Activated gamma-delta T cell treated with anti-CD3 and anti-CD28 coated beads, Interleukin-2, amount 50 U/mL, for 16 hours (primary cell): ENCODE data around the gene MYRF.
A peak's percentile ranks its signal among the peaks of the same experiment; 100 is the strongest.

Source experiments
- DNase-seq: peaks from one replicate; pipeline ENCODE4 v3.0.0-alpha.2; 2020; ENCODE audit warnings: low read depth

MYRF gene

DNA sequence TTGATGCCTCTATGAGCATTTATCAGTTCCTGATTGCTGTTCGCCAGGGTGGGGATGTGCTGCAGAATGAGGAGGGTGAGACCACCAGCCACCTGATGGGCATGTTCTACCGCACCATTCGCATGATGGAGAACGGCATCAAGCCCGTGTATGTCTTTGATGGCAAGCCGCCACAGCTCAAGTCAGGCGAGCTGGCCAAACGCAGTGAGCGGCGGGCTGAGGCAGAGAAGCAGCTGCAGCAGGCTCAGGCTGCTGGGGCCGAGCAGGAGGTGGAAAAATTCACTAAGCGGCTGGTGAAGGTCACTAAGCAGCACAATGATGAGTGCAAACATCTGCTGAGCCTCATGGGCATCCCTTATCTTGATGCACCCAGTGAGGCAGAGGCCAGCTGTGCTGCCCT lies 43.0 kb downstream of the MYRF start:
- DNase-seq, result no peak

DNA sequence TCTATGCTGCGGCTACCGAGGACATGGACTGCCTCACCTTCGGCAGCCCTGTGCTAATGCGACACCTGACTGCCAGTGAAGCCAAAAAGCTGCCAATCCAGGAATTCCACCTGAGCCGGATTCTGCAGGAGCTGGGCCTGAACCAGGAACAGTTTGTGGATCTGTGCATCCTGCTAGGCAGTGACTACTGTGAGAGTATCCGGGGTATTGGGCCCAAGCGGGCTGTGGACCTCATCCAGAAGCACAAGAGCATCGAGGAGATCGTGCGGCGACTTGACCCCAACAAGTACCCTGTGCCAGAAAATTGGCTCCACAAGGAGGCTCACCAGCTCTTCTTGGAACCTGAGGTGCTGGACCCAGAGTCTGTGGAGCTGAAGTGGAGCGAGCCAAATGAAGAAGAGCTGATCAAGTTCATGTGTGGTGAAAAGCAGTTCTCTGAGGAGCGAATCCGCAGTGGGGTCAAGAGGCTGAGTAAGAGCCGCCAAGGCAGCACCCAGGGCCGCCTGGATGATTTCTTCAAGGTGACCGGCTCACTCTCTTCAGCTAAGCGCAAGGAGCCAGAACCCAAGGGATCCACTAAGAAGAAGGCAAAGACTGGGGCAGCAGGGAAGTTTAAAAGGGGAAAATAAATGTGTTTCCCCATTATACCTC lies 43.6 kb downstream of the MYRF start:
- DNase-seq, result no peak

GRCh38 chr11:61797263-61797944 lies 45.0 kb downstream of the MYRF start:
- peak; percentile 59 for DNase-seq

DNA sequence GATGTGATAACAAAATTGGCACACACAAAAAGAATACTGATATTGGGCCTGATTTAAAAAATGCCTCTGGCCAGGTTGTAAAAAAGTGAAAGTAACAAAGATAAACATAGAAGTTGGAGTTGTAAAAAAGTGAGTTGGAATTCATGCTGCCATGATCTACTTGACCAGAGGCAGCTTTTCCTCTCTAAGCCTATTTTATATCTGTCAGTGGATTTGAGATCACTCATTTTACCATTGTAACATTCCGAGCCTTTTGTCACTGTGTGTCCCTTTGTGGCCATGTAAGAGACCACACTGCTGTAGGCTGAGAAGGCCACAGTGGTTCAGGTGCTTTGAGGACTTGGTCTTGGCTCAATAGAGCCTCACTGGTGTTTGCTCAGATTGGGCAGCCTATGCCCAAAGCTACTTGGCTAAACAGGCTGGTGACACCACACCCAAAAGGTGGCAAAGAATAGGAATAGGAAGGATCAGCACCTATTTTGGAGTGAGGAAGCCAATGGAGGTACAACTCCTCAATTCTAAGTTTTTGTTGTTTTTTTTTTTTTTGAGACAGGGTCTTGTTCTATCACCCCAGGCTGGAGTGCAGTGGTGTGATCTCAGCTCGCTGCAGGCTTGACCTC lies 47.3 kb downstream of the MYRF start:
- no peak for DNase-seq

DNA sequence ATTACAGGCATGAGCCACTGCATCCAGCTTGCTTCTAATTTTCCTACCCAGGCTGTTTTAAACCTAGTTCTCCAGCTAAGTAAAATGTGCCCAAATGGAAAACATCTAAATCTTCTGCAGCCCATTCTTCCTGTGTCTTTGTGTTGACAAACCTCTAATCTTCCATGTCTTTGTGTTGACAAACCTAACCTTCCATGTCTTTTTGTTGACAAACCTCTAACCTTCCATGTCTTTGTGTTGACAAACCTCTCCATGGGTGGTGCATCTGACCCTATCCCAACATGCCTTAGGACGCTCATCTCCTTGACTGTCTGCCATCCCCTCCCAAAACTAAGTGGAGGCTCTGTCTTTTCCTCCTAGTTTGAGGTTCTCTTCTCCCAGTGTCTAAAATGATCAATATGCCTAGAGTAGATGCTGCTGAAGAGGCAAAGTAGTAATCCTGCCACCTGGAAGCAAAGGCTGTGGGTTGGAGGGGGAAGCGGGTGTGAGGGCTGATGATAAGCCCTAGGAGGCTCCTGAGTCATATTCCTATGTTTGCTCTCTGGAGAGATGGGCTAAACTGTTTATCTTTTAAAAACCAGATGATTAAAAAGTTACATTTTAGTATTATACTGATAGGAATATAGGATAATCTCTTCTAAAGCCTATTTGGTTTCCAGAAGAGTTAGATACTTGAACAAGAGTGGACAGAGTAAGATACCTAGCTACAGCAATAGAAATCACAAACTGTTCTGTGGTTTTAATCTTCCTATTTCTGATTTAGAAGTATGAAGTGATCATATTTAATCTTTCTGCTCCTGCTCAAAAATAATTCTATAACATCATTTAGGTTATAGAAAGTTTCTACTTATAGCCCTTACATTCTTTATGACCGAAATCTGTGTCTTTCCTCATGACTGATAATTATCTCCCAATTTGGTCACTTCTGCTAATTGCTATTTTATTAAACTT lies 48.2 kb downstream of the MYRF start:
- no peak for DNase-seq

DNA sequence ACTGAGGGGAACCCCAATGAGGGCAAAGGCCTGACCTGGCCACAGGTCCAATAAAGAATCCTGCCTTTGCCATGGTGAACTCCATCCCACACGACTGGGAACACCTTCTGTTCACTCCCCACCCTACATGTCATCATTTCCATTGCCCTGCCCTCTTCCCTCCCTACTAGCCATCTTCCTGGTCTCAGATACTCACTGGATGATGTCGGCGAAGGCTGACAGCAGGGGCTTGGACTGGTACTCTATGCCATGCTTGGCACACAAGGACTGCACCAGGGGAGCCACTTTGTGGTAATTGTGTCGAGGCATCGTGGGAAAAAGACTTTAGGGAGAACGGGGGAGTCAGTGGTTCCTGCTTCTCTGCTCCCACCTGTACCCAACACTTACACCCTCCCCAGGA lies 50.2 kb downstream of the MYRF start:
- no peak for DNase-seq

DNA sequence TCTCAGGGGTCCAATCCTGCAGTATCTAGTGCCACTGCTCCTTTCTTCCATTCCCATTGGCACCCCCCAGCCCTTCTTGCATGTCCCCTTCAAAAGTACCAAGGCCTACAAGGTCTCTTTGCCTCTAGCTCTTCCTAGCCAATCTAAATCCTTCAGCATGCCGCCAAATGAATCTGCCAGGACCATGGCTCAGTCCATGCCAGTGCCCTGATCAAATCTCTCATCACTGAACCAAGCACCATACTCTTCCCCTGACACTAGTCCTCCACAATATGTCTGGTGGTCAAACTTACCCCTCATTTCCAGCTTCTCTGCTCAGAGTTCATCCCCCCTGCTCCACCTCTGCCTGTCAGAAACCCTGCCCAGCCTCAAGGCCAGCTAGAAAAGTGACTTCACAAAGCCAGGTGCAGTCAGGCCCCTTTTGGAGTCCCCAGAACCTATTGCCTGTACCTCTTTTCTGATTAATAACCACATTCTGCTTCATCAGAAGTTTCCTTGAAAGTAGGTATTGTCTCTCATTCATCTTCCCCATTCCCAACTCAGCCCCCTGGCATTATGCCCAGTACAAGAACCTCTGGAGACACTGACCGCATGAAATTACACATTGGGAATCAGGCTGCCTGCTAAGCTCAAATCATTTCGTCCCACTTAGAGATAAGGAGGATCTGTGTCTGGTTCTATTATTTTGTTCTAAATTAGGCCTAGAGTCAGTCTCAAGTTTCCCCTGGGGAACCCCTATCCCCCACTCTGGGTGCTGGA lies 51.6 kb downstream of the MYRF start:
- DNase-seq, result no peak

- no peak for DNase-seq
Measured at GRCh38 chr11:61805146-61805545, 52.7 kb downstream of the MYRF start.

DNA sequence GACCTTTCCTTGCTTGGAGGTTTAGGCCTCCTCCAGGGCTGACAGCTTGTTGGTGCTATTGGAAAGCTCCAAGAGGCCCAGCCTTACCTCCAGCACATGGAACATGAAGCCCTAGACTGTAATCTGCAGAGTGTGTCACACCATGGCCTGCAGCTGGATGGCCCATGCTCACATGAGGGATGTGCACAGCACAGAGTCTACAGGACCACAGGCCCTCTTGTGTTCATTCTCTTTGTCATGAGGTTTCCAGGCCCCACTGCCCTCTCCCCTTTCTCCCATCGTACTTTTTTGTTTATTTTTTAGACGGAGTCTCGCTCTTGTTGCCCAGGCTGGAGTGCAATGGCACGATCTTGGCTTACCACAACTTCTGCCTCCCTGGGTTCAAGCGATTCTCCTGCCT lies 54.3 kb downstream of the MYRF start:
- DNase-seq, result no peak

GRCh38 chr11:61810671-61811175 lies 58.3 kb downstream of the MYRF start:
- DNase-seq, result no peak

GRCh38 chr11:61811831-61812230 lies 59.4 kb downstream of the MYRF start:
- no peak for DNase-seq

- DNase-seq, result no peak
Measured at GRCh38 chr11:61812736-61813411, 60.4 kb downstream of the MYRF start.

- DNase-seq, result no peak
Measured at GRCh38 chr11:61814247-61814957, 62.0 kb downstream of the MYRF start.

DNA sequence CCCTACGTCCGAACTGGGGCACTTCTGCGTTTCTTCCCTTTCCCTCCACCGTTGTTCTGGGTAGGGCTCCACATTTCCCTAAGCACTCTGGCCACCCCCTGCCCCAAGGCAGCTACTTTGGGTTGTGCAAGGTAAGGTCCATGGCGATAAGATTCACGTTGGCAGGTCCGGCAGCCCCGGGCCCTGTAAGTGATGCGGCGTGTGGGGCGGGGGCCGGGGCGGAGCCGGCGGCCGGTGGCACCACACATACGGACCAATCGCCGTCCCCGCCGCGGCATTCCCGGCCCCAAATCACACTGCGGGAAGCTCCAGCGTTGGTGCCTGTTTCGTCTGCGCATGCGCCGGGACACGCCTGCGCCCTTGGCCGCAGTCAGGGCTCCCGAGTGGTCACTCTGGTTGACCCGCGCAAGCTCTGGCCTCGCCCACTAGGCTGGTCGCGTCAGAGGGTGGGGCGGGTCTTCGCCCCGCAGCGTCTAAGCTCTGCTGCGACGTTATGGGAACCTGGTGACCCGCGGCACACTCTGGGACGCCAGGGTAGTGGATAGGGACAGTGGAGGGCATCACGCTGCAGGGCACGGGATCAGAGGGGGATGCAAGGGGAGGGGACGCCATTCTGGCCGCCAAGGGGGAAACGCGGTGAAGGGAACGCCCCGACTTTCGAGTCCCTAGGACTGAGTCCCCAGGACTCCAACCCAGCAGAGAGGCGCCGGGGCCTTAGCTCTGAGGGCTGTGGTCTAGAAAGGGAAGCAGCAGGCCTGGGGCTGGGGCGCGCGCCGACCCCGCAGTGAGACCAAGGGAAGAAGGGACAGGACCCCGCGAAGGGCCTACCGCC lies 62.7 kb downstream of the MYRF start:
- DNase-seq, result no peak

DNA sequence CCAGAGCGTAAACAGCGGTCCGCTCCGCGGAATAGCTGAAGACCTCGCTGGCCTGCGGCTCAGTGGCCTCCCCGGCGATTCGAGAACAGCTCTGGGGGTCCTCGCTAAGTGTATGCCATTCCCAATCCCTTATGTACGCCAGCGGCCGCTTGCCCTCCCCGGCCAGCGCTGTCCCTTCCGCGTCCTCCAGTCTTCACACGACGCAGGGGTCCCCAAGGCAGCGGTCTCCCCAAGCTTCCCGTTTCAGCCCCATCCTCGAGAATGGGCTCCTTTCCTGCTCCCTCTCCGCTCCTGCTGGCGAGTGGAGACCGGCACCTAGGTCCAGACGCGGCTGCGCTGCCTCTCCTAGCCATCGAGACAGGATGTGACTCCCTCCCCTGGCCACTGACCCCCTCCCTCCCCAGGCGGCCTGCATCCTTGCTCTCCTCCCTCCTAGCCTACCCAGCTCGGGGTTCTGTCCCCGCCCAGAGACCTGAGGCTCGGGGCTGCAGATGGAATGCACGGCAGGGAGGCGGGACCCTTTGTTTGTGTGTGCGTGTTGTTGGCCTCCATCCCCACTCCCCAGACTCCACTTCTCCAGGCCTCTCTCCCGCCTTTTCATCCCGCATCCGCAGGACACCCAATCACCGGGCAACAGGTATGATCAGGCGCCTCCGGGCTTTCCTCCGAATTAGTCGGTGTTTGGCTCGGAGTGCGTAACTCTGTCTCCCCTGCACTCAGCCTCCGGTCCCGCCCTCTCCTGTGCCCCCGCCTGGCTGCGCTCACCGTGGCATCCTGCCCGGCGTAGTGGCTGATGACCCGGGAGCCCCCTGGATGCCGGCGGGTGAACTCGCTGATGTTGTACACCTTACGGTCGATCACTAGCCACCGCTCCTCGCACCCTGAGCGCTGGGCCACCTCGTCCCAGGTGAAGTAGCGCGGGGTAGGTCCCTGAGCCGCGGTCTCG lies 63.6 kb downstream of the MYRF start:
- DNase-seq, result peak; percentile 43

DNA sequence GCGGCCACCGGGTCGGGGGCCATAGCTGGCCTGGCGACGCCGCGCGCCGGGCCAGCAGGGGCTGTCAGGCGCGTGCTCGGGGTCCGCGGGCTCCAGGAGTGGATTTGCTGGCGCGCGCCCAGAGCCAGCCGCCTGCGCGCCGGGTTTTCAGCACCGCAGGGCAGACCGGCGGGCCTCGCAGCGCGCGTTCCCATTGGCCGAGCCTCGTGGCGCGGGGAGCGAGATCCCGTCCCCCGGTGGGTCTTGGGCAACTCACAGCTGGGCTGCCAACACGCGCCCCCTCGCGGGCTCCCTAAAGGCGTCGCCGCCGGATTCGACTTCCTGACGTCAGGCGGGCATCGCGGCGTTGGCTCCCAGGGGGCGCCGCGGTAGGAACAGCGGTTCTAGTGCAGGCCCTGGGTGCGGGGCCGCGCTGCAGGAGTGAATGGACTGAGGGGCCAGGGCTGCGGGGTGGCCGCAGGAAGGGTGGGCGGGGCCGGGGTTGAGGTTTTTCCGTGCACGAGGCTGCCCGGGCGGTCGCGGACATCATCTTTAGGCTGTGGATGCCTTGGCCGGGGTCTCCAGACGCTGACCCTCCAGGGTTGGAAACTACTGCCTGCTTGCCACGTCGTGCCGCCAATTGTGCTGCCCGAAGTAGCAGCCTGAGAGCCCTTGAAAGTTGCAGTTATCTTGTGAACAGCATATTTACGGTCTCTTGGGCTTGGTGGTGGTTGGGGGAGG lies 64.5 kb downstream of the MYRF start, which contains the start of gene FADS1:
Gene FADS1, minus strand, starts transcription at position 268 of the 720 bp plus-strand sequence. Its CDS starts 74 bp downstream, at position 194.
- DNase-seq, result peak; percentile 49

GRCh38 chr11:61817471-61818202 lies 65.2 kb downstream of the MYRF start:
- no peak for DNase-seq
